ENCODE measurements around the gene STARD5.

DNA sequence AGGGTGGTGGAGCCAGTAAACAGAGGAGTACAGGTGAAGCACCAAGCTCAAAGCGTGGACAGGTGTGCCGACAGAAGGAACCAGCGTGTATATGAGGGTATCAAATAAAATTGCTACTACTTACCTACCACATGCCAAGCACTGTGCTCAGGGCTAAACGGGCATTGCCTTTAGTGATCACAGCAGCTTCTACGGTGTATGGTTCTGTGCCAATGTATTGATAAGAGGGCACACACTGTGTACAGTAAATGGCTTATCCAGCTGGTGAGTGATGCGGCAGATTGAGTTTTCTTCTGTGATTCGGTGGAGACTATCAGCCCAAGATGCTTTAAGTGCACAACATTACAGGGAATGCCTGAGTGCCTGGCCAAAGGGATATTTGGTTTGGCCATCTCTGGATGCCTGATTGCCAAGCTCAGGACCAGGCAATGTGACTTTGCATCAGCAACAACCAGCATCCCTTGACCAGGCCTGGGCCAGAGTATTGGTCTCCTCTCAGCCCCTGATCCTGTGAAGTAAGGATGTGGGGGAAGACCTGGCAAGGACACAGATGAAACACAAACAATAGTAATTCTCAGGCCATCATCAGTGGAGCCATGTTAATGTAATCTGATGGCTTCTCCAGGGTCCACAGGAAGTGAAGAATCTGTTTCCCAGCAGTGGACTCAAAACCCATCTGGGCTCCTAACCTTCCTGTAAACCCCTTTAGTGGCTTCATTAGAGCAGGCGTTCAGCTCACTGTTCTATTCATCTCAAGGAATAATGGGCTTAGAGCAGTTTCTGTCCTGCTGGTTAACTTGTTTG is 14.1 kb downstream of the STARD5 start:
- TF ChIP-seq, protein P1, sequence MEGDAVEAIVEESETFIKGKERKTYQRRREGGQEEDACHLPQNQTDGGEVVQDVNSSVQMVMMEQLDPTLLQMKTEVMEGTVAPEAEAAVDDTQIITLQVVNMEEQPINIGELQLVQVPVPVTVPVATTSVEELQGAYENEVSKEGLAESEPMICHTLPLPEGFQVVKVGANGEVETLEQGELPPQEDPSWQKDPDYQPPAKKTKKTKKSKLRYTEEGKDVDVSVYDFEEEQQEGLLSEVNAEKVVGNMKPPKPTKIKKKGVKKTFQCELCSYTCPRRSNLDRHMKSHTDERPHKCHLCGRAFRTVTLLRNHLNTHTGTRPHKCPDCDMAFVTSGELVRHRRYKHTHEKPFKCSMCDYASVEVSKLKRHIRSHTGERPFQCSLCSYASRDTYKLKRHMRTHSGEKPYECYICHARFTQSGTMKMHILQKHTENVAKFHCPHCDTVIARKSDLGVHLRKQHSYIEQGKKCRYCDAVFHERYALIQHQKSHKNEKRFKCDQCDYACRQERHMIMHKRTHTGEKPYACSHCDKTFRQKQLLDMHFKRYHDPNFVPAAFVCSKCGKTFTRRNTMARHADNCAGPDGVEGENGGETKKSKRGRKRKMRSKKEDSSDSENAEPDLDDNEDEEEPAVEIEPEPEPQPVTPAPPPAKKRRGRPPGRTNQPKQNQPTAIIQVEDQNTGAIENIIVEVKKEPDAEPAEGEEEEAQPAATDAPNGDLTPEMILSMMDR (IDR thresholded peaks at IDR 0.05; ENCODE audit: borderline replicate concordance, extremely low read depth, low read length, poor library complexity, severe bottlenecking), result no peak
- TF ChIP-seq EZH2 (IDR thresholded peaks at IDR 0.05; ENCODE audit: borderline replicate concordance, low read depth, low read length, severe bottlenecking), result no peak

All from DND-41 (cell line).